ENCODE measurements around the gene CHST1.

The CHST1 gene

DNA sequence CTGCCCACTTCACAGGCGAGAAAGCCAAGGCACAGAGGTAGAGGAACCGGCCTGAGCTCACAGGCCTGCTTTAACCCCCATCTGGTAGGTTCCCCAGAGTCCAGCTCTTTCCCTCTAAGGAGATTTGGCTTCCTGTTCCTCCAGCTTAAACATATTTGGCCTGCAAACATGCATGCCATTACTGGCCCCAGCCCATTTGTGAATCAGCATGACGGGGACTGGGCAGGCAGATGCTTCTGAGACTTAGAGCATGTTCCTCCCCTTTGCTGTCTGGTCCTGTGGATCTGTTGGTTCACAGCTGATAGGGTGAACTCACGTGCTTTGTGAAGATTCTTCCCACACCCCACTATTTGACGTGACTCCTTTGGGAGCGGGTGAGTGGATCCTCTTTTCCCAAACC lies 12.6 kb downstream of the CHST1 start:
- peak; percentile 5 for DNase-seq (ENCODE audit: extremely low read depth, low read depth)
- TF ChIP-seq, protein P1, sequence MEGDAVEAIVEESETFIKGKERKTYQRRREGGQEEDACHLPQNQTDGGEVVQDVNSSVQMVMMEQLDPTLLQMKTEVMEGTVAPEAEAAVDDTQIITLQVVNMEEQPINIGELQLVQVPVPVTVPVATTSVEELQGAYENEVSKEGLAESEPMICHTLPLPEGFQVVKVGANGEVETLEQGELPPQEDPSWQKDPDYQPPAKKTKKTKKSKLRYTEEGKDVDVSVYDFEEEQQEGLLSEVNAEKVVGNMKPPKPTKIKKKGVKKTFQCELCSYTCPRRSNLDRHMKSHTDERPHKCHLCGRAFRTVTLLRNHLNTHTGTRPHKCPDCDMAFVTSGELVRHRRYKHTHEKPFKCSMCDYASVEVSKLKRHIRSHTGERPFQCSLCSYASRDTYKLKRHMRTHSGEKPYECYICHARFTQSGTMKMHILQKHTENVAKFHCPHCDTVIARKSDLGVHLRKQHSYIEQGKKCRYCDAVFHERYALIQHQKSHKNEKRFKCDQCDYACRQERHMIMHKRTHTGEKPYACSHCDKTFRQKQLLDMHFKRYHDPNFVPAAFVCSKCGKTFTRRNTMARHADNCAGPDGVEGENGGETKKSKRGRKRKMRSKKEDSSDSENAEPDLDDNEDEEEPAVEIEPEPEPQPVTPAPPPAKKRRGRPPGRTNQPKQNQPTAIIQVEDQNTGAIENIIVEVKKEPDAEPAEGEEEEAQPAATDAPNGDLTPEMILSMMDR (IDR thresholded peaks at IDR 0.05; ENCODE audit: low read depth, low read length) = no peak

DNA sequence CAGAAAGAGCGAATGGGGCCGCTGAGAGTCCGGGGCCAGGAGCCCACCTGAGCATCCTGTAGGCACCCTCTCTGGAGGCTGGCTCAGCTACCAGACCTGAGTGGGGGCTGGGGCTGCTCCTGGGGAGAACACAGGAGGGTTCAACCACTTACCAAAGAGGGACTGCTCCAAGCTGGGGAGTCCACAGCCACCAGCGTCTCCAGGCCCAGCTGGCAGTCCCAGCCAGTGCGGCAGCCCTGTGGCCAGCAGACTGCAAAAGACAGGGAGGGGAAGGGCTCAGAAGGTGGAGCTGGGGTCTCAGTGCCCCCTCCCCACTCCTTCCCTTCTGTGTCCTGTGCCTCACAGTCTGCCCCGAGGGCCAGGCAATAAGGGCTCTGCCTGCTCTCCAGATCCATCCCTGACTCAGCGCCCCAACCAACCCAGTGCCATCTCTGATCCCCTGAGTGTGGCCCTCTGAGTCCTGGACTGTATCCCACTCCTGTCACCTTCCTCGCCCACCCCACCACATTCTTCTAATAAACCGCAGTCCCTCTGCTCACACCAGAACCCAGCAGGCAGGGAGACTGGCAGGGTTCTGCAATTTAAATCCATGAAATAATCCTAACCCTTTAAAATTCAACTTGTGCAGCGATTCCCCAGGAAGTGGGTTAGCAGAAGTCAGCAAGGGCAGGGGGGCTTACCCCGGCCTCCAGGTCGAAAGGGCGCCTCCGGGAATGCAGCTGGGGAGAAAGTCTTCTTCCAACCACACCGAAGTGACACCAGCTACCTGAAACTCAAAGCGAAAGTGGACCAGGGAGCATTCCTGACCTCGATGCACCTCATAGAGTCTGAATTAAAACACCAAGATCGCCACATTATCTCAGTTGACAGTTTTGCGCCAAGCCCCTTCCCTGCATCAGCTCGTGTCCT lies 13.3 kb downstream of the CHST1 start:
- TF ChIP-seq, protein P1 (IDR thresholded peaks at IDR 0.05; ENCODE audit: low read depth, low read length) = no peak

DNA sequence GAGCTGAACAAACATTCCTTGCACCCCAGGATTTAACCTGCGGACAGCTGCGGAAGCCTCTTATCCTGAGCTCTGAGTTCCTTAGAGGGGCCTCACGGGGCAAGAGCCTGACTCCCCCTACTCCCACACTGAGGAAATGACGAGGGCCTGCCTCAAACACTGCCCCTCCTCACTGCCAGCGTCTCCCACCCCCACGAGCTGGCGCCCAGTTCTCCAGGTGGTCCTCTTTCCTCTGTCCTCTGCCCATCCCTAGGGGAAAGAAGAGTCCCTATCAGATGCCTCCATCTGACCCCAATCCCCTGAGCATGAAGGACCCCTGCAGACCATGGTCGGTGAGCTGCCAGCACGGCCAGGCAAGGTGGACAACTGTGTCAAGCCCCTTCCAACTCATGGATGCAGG lies 14.3 kb downstream of the CHST1 start:
- TF ChIP-seq, protein P1 (IDR thresholded peaks at IDR 0.05; ENCODE audit: low read depth, low read length) = no peak
- no peak for DNase-seq (ENCODE audit: extremely low read depth, low read depth)

More for the DNA sequence above, 13.3 kb downstream of the CHST1 start:
- no peak for DNase-seq (ENCODE audit: extremely low read depth, low read depth)

DNA sequence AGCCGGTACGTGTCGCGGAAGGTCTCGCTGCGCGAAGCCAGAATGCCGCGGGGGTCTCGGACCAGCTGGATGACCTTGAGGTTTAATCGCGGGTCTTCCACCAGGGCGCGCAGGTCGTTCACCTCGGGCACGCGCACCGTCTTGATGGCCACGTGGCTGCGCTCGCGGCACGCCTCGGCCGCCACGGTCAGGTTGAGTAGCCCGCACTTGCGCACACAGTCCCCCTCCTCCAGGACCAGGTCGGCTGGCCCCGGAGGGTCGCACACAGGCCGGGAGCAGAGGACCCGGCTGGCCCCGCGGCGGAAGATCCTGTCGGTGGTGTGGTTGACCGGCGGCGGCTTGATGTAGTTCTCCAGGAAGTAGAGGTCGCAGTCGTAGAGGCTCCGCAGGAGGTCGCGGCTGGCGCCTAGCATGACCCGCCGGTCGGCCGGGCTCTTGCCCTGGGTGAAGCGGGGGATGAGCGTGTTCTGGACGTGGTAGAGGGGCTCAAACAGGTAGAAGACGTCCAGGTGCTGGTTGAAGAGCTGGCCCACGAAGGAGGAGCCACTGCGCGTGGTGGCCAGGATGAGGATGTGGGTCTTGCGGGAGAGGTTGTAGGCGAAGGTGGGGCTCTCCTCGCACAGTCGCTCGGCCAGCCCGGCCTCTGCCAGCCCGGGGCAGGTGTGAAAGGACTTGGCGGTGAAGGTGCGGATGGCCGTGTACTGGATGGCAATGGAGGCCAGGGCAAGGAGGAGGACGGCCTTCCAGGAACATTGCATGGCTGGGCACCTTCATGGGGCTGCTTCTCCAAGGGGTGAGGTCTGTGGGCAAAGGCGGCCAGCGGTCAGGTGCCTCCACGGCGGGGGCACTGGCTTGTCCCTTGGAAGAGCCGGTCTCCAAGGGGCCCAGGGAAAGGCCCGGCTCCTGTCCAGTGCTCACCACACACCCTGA lies 15.0 kb downstream of the CHST1 start:
- DNase-seq (ENCODE audit: extremely low read depth, low read depth) = no peak
- TF ChIP-seq, protein P1 (IDR thresholded peaks at IDR 0.05; ENCODE audit: low read depth, low read length) = no peak

DNA sequence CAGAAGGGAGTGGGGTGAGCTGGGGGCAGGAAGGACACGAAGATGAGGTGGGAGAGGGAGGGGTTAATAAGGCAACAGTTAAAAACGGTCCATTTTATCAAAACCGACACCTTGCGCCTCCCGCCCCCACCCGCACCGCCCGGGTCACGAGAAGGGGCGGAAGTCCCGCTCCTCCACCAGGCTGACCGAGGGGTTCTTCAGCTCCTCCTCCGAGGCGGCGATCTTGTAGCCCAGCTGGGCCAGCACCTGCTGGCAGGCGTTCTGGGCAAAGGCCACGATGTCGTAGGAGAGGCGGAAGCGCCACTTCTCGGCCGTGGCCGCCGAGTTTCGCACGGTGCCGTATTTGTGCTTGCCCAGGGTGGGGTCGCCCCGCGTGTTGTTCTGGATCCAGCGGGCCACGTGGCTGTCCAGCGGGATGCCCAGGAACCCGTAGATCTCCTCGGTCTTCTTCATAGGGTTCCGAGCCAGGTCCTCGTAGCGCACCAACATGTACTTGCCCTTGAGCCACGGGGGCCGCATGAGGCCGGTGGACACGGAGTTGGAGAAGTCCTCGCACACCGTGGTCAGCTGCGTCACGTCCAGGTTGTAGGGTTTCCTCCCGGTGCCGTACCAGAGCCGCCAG lies 15.8 kb downstream of the CHST1 start:
- TF ChIP-seq, protein P1 (IDR thresholded peaks at IDR 0.05; ENCODE audit: low read depth, low read length) = no peak
- DNase-seq (ENCODE audit: extremely low read depth, low read depth) = no peak

DNA sequence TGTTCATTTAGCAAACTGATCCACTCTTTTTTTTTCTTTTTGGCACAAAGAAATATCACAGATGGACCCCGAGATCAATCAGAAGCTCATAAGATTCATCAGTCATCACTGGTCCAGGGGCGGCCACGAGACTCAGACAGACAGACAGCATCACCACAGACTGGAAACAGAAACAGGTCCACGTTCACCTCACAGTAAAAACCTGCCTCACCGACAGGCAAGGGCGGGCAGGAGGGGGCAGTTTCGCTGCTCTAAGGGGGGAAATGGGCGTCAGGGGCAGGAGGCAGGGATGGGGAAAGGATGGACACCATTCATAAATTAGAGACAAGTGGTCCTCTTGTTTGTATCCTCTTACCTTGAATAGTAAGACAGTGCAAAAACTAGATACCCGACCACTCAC lies 16.5 kb downstream of the CHST1 start:
- TF ChIP-seq, protein P1 (IDR thresholded peaks at IDR 0.05; ENCODE audit: low read depth, low read length) = no peak
- DNase-seq (ENCODE audit: extremely low read depth, low read depth) = no peak
